ENCODE measurements around the gene SH3RF2. TPM values are rescaled to one million over a fixed set of nuclear protein-coding genes. Genes with fewer than 3 reads are reported as not detected.

Gene SH3RF2
- total and polyA plus RNA-seq, 9 of the 15 experiments (the other 6 are each of a cell fraction or from before 2014, with no cell fraction given), result 0.05 TPM; not detected in 8

- Histone ChIP-seq H3K27me3 (ENCODE audit: control insufficient read depth in 2 of 2, insufficient read depth in 2 of 2, low read length in 2 of 2) (no peaks in the 10 kb centered on the region), H3K27ac (ENCODE audit: extremely low read depth, low read depth, low read length) (no peak overlapping the region), H3K79me2 (ENCODE audit: control insufficient read depth, insufficient read depth, low read length) (no peaks in the 10 kb centered on the region), H4K20me1 (replicated peaks; ENCODE audit: control insufficient read depth, insufficient read depth, low read length) (no peaks in the 10 kb centered on the region), H3K4me2 (ENCODE audit: insufficient read depth, low read length) (no peak overlapping the region), H3K4me1 (replicated peaks in 1 of 2; ENCODE audit: control insufficient read depth in 2 of 2, insufficient read depth in 2 of 2, low read length in 2 of 2) (no peaks in the 10 kb centered on the region), H3K4me3 (no peak overlapping the region), H3K9me3 (replicated peaks; ENCODE audit: control insufficient read depth, insufficient read depth, low read depth, low read length) (no peaks in the 10 kb centered on the region), H3K36me3 (ENCODE audit: control insufficient read depth, insufficient read depth, low read length) (no peaks in the 10 kb centered on the region), H2AFZ (ENCODE audit: low read depth, low read length) (no peak overlapping the region), H3K9ac (ENCODE audit: insufficient read depth in 1 of 2, low read depth in 2 of 2, low read length in 2 of 2) (no peak overlapping the region), H3K9me1 (ENCODE audit: control insufficient read depth, insufficient read depth, low read length) (no peaks in the 10 kb centered on the region)
- BruUV-seq (replicated peaks), result no TSS peak
- FAIRE-seq, result no peak
- in situ Hi-C loops (cut with MboI), result no loop called here
- intact Hi-C loops (cut with micrococcal nuclease), result no loop called here
- no peak for ATAC-seq
- peak in 1 of 4 experiments; percentile 10 for DNase-seq (ENCODE audit: extremely low read depth in 1 of 4, low spot score in 3 of 4)
- peak; percentile 84 for TF ChIP-seq NFIC (IDR thresholded peaks at IDR 0.05)
- TF ChIP-seq ZBTB7A (IDR thresholded peaks at IDR 0.05; ENCODE audit: borderline replicate concordance, control insufficient read depth, low read depth, low read length), result no peak
- no peak for TF ChIP-seq CBX8 (IDR thresholded peaks at IDR 0.05; ENCODE audit: borderline replicate concordance, extremely low read depth, low read depth, low read length, poor library complexity, severe bottlenecking)
- no peak for TF ChIP-seq HEY1 (CRISPR knock-in tag; IDR thresholded peaks at IDR 0.05; ENCODE audit: borderline replicate concordance)
- no peak for TF ChIP-seq SIN3A (IDR thresholded peaks at IDR 0.05; ENCODE audit: borderline replicate concordance in 2 of 2, control insufficient read depth in 1 of 2, low read depth in 2 of 2, low read length in 2 of 2)
- no peak for TF ChIP-seq TAF9B (IDR thresholded peaks at IDR 0.05; ENCODE audit: partially characterized antibody)
- ChIA-PET POLR2A (interaction anchor here (0.7 to 1.0 kb wide), 3 partner anchors 12 to 40 kb away, joined by 3 to 4 read pairs (median 3); no protein-coding TSS in a partner anchor), CTCF (ENCODE audit: low intra/inter-chr PET ratio) (no interaction called here)
- 0% methylated on average over 3 of the region's 3 CpGs for WGBS (ENCODE audit: insufficient coverage, low coverage, missing lambda C conversion rate)
Observed at GRCh38 chr5:145975361-145976066, 39.1 kb downstream of the SH3RF2 start.

Measured in K562 (cell line).